Measurements from ENCODE around the gene MDFI.

- TF ChIP-seq, protein P1, sequence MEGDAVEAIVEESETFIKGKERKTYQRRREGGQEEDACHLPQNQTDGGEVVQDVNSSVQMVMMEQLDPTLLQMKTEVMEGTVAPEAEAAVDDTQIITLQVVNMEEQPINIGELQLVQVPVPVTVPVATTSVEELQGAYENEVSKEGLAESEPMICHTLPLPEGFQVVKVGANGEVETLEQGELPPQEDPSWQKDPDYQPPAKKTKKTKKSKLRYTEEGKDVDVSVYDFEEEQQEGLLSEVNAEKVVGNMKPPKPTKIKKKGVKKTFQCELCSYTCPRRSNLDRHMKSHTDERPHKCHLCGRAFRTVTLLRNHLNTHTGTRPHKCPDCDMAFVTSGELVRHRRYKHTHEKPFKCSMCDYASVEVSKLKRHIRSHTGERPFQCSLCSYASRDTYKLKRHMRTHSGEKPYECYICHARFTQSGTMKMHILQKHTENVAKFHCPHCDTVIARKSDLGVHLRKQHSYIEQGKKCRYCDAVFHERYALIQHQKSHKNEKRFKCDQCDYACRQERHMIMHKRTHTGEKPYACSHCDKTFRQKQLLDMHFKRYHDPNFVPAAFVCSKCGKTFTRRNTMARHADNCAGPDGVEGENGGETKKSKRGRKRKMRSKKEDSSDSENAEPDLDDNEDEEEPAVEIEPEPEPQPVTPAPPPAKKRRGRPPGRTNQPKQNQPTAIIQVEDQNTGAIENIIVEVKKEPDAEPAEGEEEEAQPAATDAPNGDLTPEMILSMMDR (IDR thresholded peaks at IDR 0.05), result no peak
- TF ChIP-seq EP300 (IDR thresholded peaks at IDR 0.05) (no peak), POLR2A (IDR thresholded peaks at IDR 0.05; ENCODE audit: low read depth) (no peak)
These were observed 34.3 kb upstream of the MDFI start for GRCh38 chr6:41604006-41604405.

All from esophagus muscularis mucosa (tissue), 4 donors.